PC-3 (cell line): ENCODE measurements around the gene ASTN2. TPM values are rescaled to one million over a fixed set of nuclear protein-coding genes. Genes with fewer than 3 reads are reported as not detected.
A peak's percentile ranks its signal among the peaks of the same experiment; 100 is the strongest.

ENCODE experiments used
- ATAC-seq: fragments of 200-7000 bp; cut with Tn5 transposase; 2 replicates; pipeline ENCODE4 v1.9.1; 2020; ENCODE audit warnings: mild to moderate bottlenecking, moderate library complexity
- BruUV-seq: library from RNA; stranded (reverse); fragments of 400-500 nt; replicated peaks from 2 replicates; lab custom pipeline; 2021; lab: Mats Ljungman, UMichigan
- CTCF ChIA-PET: fragments of 300-600 bp; sonication (Branson Sonifier 250); formaldehyde crosslinking; loops from one replicate; lab custom pipeline; 2022; ENCODE audit warnings: antibody characterized with exemption; lab: Charles Lee
- POLR2A ChIA-PET: fragments of 300-600 bp; sonication (Branson Sonifier 250); formaldehyde crosslinking; loops from one replicate; lab custom pipeline; 2022; ENCODE audit warnings: antibody characterized with exemption; ENCODE audit not compliant: unreplicated experiment; lab: Charles Lee
- DNase-seq: peaks from one replicate; pipeline ENCODE4 v3.0.0-alpha.2; 2015
- H2AFZ ChIP-seq: fragments of 300-600 bp; sonication (generic); 2 replicates; pipeline ENCODE4 v1.6.0; 2016; ENCODE audit warnings: antibody characterized with exemption, low read length
- H3F3A ChIP-seq: fragments of 300-600 bp; sonication (generic); one replicate; pipeline ENCODE4 v1.6.0; 2017; ENCODE audit warnings: antibody characterized with exemption, low read length, control low read depth, mild to moderate bottlenecking; ENCODE audit not compliant: unreplicated experiment
- H3K27ac ChIP-seq: fragments of 300-600 bp; sonication (generic); 2 replicates; pipeline ENCODE4 v1.5.1; 2016; ENCODE audit warnings: mild to moderate bottlenecking, low read length
- H3K27me3 ChIP-seq: fragments of 300-600 bp; sonication (generic); 2 replicates; pipeline ENCODE4 v1.6.1; 2016; ENCODE audit warnings: low read length, mixed read lengths
- H3K36me3 ChIP-seq: fragments of 300-600 bp; sonication (generic); 2 replicates; pipeline ENCODE4 v1.6.1; 2016; ENCODE audit warnings: low read depth, mixed run types, low read length, mixed read lengths
- H3K4me1 ChIP-seq: fragments of 300-600 bp; sonication (generic); 2 replicates; pipeline ENCODE4 v1.5.1; 2016; ENCODE audit warnings: low read length; ENCODE audit not compliant: insufficient read depth
- H3K4me2 ChIP-seq: fragments of 300-600 bp; sonication (generic); 2 replicates; pipeline ENCODE4 v1.6.0; 2016; ENCODE audit warnings: low read length
- H3K4me3 ChIP-seq: fragments of 300-600 bp; sonication (generic); 2 replicates; pipeline ENCODE4 v1.5.1; 2016; ENCODE audit warnings: mild to moderate bottlenecking, low read length, mixed read lengths
- H3K79me2 ChIP-seq: fragments of 300-600 bp; sonication (generic); 2 replicates; pipeline ENCODE4 v1.6.1; 2017; ENCODE audit warnings: low read length, mixed read lengths
- H3K9ac ChIP-seq: fragments of 300-600 bp; sonication (generic); 2 replicates; pipeline ENCODE4 v1.6.0; 2016; ENCODE audit warnings: mild to moderate bottlenecking, low read length
- H3K9me2 ChIP-seq: fragments of 300-600 bp; sonication (generic); replicated peaks from 2 replicates; pipeline ENCODE4 v1.6.1; 2016; ENCODE audit warnings: mixed run types, low read length, mixed read lengths
- H3K9me3 ChIP-seq: fragments of 300-600 bp; sonication (generic); 2 replicates; pipeline ENCODE4 v1.6.1; 2016; ENCODE audit warnings: low read length, mixed read lengths
- H4K20me1 ChIP-seq: fragments of 300-600 bp; sonication (generic); 2 replicates; pipeline ENCODE4 v1.6.1; 2016; ENCODE audit warnings: low read length, mixed read lengths
- CTCF ChIP-seq: fragments of 300-600 bp; sonication (generic); conservative IDR thresholded peaks from 2 replicates; pipeline ENCODE4 v1.5.1; 2017; ENCODE audit warnings: antibody characterized with exemption, low read depth, mild to moderate bottlenecking, low read length
- EZH2 ChIP-seq: fragments of 300-600 bp; sonication (generic); IDR thresholded peaks from one replicate; pipeline ENCODE4 v1.6.1; 2017; ENCODE audit warnings: antibody characterized with exemption, mild to moderate bottlenecking, low read length; ENCODE audit not compliant: unreplicated experiment
- EZH2phosphoT487 ChIP-seq: fragments of 300-600 bp; sonication (generic); IDR thresholded peaks from 2 replicates; pipeline ENCODE4 v1.6.1; 2018; ENCODE audit warnings: mild to moderate bottlenecking, antibody characterized with exemption, low read length, borderline replicate concordance
- intact Hi-C: fragments of 100-400 bp; cut with micrococcal nuclease; formaldehyde crosslinking; loops from 2 replicates; pipeline ENCODE4 v1.9.0; 2023
- total RNA-seq: library from RNA; depleted of rRNA; stranded (reverse); fragments of >200 nt; gene quantifications from 2 replicates; pipeline ENCODE4 v1.2.3, GENCODE V29; 2014

ASTN2 gene
- total RNA-seq, 1 experiment from 2014 or later: 3.5 TPM

- Histone ChIP-seq H3K9me3 (no peaks in the 10 kb centered on the region), H3K36me3 (no peaks in the 10 kb centered on the region), H2AFZ (no peak overlapping the region), H3K9ac (no peak overlapping the region), H3K4me2 (no peak overlapping the region), H4K20me1 (no peaks in the 10 kb centered on the region), H3K27ac (no peak overlapping the region), H3K79me2 (no peaks in the 10 kb centered on the region), H3F3A (no peaks in the 10 kb centered on the region), H3K27me3 (no peaks in the 10 kb centered on the region), H3K4me1 (no peaks in the 10 kb centered on the region), H3K4me3 (no peak overlapping the region), H3K9me2 (no peaks in the 10 kb centered on the region)
- ChIA-PET CTCF (no interaction called here), POLR2A (no interaction called here)
- no TSS peak for BruUV-seq
- ATAC-seq: no peak
- peak; percentile 6 for DNase-seq
- intact Hi-C loops: no loop called here
- TF ChIP-seq CTCF (no peak), EZH2 (no peak), EZH2phosphoT487 (no peak)
These were observed 781.6 kb downstream of the ASTN2 start for GRCh38 chr9:116632990-116633838.

- Histone ChIP-seq H3K27ac (no peak overlapping the region), H3K9ac (no peak overlapping the region), H3K4me2 (no peak overlapping the region), H3K79me2 (no peaks in the 10 kb centered on the region), H3K4me3 (no peak overlapping the region), H3K9me3 (no peaks in the 10 kb centered on the region), H3F3A (no peaks in the 10 kb centered on the region), H2AFZ (no peak overlapping the region), H4K20me1 (no peaks in the 10 kb centered on the region), H3K36me3 (no peaks in the 10 kb centered on the region), H3K27me3 (no peaks in the 10 kb centered on the region), H3K9me2 (no peaks in the 10 kb centered on the region), H3K4me1 (no peaks in the 10 kb centered on the region)
- ChIA-PET POLR2A (no interaction called here), CTCF (no interaction called here)
- BruUV-seq: no TSS peak
- intact Hi-C loops: no loop called here
- ATAC-seq: no peak
- TF ChIP-seq EZH2 (no peak), EZH2phosphoT487 (no peak), CTCF (no peak)
- DNase-seq: no peak
These were observed 785.2 kb downstream of the ASTN2 start for GRCh38 chr9:116629634-116630033.

GRCh38 chr9:116628716-116629115 is 786.1 kb downstream of the ASTN2 start:
- TF ChIP-seq CTCF (no peak), EZH2phosphoT487 (no peak)
- Histone ChIP-seq H3K9ac (no peak overlapping the region), H3K4me2 (no peak overlapping the region), H3K27ac (no peak overlapping the region), H3K9me3 (no peaks in the 10 kb centered on the region), H3K27me3 (no peaks in the 10 kb centered on the region), H3K4me1 (no peaks in the 10 kb centered on the region), H3K9me2 (no peaks in the 10 kb centered on the region), H3F3A (no peaks in the 10 kb centered on the region), H2AFZ (no peak overlapping the region), H3K36me3 (no peaks in the 10 kb centered on the region), H4K20me1 (no peaks in the 10 kb centered on the region), H3K79me2 (no peaks in the 10 kb centered on the region), H3K4me3 (no peak overlapping the region)
- BruUV-seq: no TSS peak
- ATAC-seq (no peak), DNase-seq (no peak)
- intact Hi-C loops: no loop called here
- POLR2A ChIA-PET: no interaction called here
- CTCF ChIA-PET: no interaction called here
